Mammary epithelial cell (primary cell): Measurements from ENCODE around the gene CNKSR3.

ENCODE experiments used
- CTCF ChIP-seq, 2 donors: IDR thresholded peaks in 1 of 2; conservative IDR thresholded peaks in 1 of 2; 2 replicates each; pipeline ENCODE4 v1.5.1; 2011 to 2012; ENCODE audit warnings: inconsistent platforms in 2 of 2, low read length in 2 of 2, mild to moderate bottlenecking in 2 of 2, control low read depth in 1 of 2, low read depth in 1 of 2; ENCODE audit not compliant: insufficient read depth in 1 of 2; ENCODE audit errors: extremely low read depth in 1 of 2
- EZH2 ChIP-seq: IDR thresholded peaks from 2 replicates; pipeline ENCODE4 v1.6.1; 2012; ENCODE audit warnings: low read length, inconsistent platforms, borderline replicate concordance

DNA sequence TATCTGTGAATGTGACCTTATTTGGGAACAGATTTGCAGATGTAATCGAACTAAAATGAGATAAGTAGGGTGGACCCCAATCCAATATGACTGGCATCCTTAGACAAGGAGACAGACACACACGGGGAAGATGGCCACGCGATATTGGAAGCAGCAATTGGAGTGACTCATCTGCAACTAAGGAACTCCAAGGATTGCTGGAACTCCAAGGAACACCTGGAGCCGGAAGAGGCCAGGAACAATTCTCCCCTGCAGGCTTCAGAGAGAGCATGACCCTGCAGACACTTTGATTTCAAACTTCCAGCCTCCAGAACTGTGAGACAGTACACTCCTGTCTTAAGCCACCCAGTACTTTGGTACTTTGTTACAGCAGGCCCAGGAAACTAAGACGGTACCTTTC is 19.5 kb upstream of the CNKSR3 start:
- TF ChIP-seq CTCF (conservative IDR thresholded peaks at IDR 0.05 in 1 of 2, IDR thresholded peaks at IDR 0.05 in 1 of 2; ENCODE audit: extremely low read depth in 1 of 2, insufficient read depth in 1 of 2, low read depth in 1 of 2, low read length in 2 of 2) (no peak), EZH2 (no peak)
